Measurements from ENCODE around the gene CACNA2D2.

The CACNA2D2 gene

GRCh38 chr3:50355829-50356552 is 147.4 kb downstream of the CACNA2D2 start:
- Histone ChIP-seq H4K20me1 (peaks cover 82% of the 10 kb centered on the region), H3K9ac (peak overlapping the region; percentile 95), H3K4me3 (peak overlapping the region; percentile 90), H3K4me1 (peaks cover 55% of the 10 kb centered on the region), H3K36me3 (peaks cover 63% of the 10 kb centered on the region), H3K27ac (no peak overlapping the region), H3K4me2 (peak overlapping the region; percentile 100), H3K27me3 (no peaks in the 10 kb centered on the region), H3K9me3 (no peaks in the 10 kb centered on the region)
- no peak for TF ChIP-seq Cebpa-rat (IDR thresholded peaks at IDR 0.05)

GRCh38 chr3:50354850-50355249 is 148.6 kb downstream of the CACNA2D2 start:
- H3K27me3 ChIP-seq: no peaks in the 10 kb centered on the region
- H3K4me3 ChIP-seq: no peak overlapping the region
- H3K36me3 ChIP-seq: peaks cover 63% of the 10 kb centered on the region
- TF ChIP-seq Cebpa-rat (IDR thresholded peaks at IDR 0.05): no peak
- H3K9ac ChIP-seq: peak overlapping the region; percentile 15; the same call in 1 of the 2 replicates
- H3K4me2 ChIP-seq: no peak overlapping the region
- peaks cover 57% of the 10 kb centered on the region for H3K4me1 ChIP-seq
- H4K20me1 ChIP-seq: peaks cover 84% of the 10 kb centered on the region
- H3K27ac ChIP-seq: no peak overlapping the region
- H3K9me3 ChIP-seq: no peaks in the 10 kb centered on the region

- Histone ChIP-seq H3K9me3 (no peaks in the 10 kb centered on the region), H3K4me3 (no peak overlapping the region), H3K9ac (peak overlapping the region; percentile 29), H3K36me3 (peaks cover 63% of the 10 kb centered on the region), H3K4me2 (no peak overlapping the region), H3K27ac (no peak overlapping the region), H3K27me3 (no peaks in the 10 kb centered on the region), H4K20me1 (peaks cover 90% of the 10 kb centered on the region), H3K4me1 (peaks cover 60% of the 10 kb centered on the region)
- no peak for TF ChIP-seq Cebpa-rat (IDR thresholded peaks at IDR 0.05)
Measured at GRCh38 chr3:50354186-50354764, 149.2 kb downstream of the CACNA2D2 start.

- peaks cover 71% of the 10 kb centered on the region for H3K36me3 ChIP-seq
- H3K27ac ChIP-seq: no peak overlapping the region
- peak overlapping the region; percentile 29; the same call in 1 of the 2 replicates for H3K9ac ChIP-seq
- no peak overlapping the region for H3K4me2 ChIP-seq
- no peaks in the 10 kb centered on the region for H3K9me3 ChIP-seq
- no peaks in the 10 kb centered on the region for H3K27me3 ChIP-seq
- no peak overlapping the region for H3K4me3 ChIP-seq
- TF ChIP-seq Cebpa-rat (IDR thresholded peaks at IDR 0.05): no peak
- H4K20me1 ChIP-seq: peaks cover 86% of the 10 kb centered on the region
- H3K4me1 ChIP-seq: peaks cover 64% of the 10 kb centered on the region
Measured at GRCh38 chr3:50353245-50354004, 150.0 kb downstream of the CACNA2D2 start.

- Histone ChIP-seq H4K20me1 (peaks cover 79% of the 10 kb centered on the region), H3K4me3 (no peak overlapping the region), H3K4me1 (peaks cover 59% of the 10 kb centered on the region), H3K27me3 (no peaks in the 10 kb centered on the region), H3K9ac (no peak overlapping the region), H3K9me3 (no peaks in the 10 kb centered on the region), H3K36me3 (peaks cover 71% of the 10 kb centered on the region), H3K27ac (no peak overlapping the region), H3K4me2 (no peak overlapping the region)
- no peak for TF ChIP-seq Cebpa-rat (IDR thresholded peaks at IDR 0.05)
Measured at GRCh38 chr3:50352781-50353180, 150.7 kb downstream of the CACNA2D2 start.

DNA sequence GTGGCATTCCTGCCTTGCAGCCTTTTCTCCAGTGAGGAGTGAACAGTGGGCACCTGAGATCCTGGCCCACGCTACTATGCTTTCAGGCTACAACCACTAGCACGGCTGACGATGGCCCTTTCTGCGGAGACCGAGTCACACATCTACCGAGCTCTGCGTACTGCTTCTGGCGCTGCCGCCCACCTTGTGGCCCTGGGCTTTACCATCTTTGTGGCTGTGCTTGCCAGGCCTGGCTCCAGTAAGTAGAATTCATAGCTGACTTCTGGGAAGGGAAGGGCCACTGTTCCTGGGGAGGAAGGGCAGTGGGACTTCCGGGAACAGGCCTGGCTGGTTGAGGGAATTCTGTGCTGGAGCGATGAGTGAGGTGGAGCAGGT is 152.1 kb downstream of the CACNA2D2 start:
- H3K4me3 ChIP-seq: peak overlapping the region; percentile 74
- peaks cover 46% of the 10 kb centered on the region for H3K4me1 ChIP-seq
- no peak overlapping the region for H3K27ac ChIP-seq
- H3K27me3 ChIP-seq: no peaks in the 10 kb centered on the region
- H4K20me1 ChIP-seq: peaks cover 64% of the 10 kb centered on the region
- H3K36me3 ChIP-seq: peaks cover 61% of the 10 kb centered on the region
- no peaks in the 10 kb centered on the region for H3K9me3 ChIP-seq
- H3K4me2 ChIP-seq: peak overlapping the region; percentile 98
- no peak for TF ChIP-seq Cebpa-rat (IDR thresholded peaks at IDR 0.05)
- H3K9ac ChIP-seq: peak overlapping the region; percentile 85

- Histone ChIP-seq H4K20me1 (peaks cover 59% of the 10 kb centered on the region), H3K27me3 (peaks cover 2% of the 10 kb centered on the region; the same call in 1 of the 2 replicates), H3K9me3 (no peaks in the 10 kb centered on the region), H3K36me3 (peaks cover 55% of the 10 kb centered on the region), H3K4me3 (peak within 1 kb of the TSS; percentile 74), H3K4me1 (peaks cover 46% of the 10 kb centered on the region), H3K9ac (peak within 1 kb of the TSS; percentile 85), H3K27ac (peak within 1 kb of the TSS; percentile 87), H3K4me2 (peak within 1 kb of the TSS; percentile 98)
- TF ChIP-seq Cebpa-rat (IDR thresholded peaks at IDR 0.05): no peak
Measured at GRCh38 chr3:50350527-50351322, 152.7 kb downstream of the CACNA2D2 start, which contains the start of the genes CYB561D2 and NPRL2. Gene CYB561D2 (plus strand): TSS chr3:50350862. CDS start chr3:50351434, 572 bp downstream. Gene NPRL2 (minus strand): TSS chr3:50350775. CDS start chr3:50350652, 123 bp downstream.

GRCh38 chr3:50350213-50350526 is 153.3 kb downstream of the CACNA2D2 start:
- no peaks in the 10 kb centered on the region for H3K9me3 ChIP-seq
- H4K20me1 ChIP-seq: peaks cover 53% of the 10 kb centered on the region
- H3K27me3 ChIP-seq: peaks cover 7% of the 10 kb centered on the region; the same call in 1 of the 2 replicates
- no peak for TF ChIP-seq Cebpa-rat (IDR thresholded peaks at IDR 0.05)
- peaks cover 50% of the 10 kb centered on the region for H3K36me3 ChIP-seq
- H3K4me2 ChIP-seq: peak overlapping the region; percentile 98
- H3K27ac ChIP-seq: peak overlapping the region; percentile 87
- peaks cover 46% of the 10 kb centered on the region for H3K4me1 ChIP-seq
- H3K4me3 ChIP-seq: peak overlapping the region; percentile 74
- peak overlapping the region; percentile 85 for H3K9ac ChIP-seq

GRCh38 chr3:50347187-50347813 is 156.1 kb downstream of the CACNA2D2 start:
- Histone ChIP-seq H3K36me3 (peaks cover 26% of the 10 kb centered on the region), H3K4me1 (peaks cover 62% of the 10 kb centered on the region), H3K9me3 (no peaks in the 10 kb centered on the region), H4K20me1 (peaks cover 24% of the 10 kb centered on the region), H3K27me3 (peaks cover 11% of the 10 kb centered on the region; the same call in 1 of the 2 replicates), H3K9ac (0 out of 2 replicates have a peak overlapping the region, but pooled peaks have one; percentile 0), H3K4me3 (no peak overlapping the region), H3K27ac (no peak overlapping the region), H3K4me2 (no peak overlapping the region)
- no peak for TF ChIP-seq Cebpa-rat (IDR thresholded peaks at IDR 0.05)

Data from BLaER1 (cell line).